GM10266 (cell line): Measurements from ENCODE around the gene UBB.
A peak's percentile ranks its signal among the peaks of the same experiment; 100 is the strongest.

Source experiments
- DNase-seq: peaks from one replicate; pipeline ENCODE4 v3.0.0; 2012; ENCODE audit errors: extremely low spot score
- TF ChIP-seq, protein P1 (sequence below): IDR thresholded peaks from 2 replicates; pipeline ENCODE4 v1.5.1; 2012; ENCODE audit warnings: mild to moderate bottlenecking, low read depth; ENCODE audit not compliant: control insufficient read depth, insufficient read depth; ENCODE audit errors: missing control alignments

The UBB gene

DNA sequence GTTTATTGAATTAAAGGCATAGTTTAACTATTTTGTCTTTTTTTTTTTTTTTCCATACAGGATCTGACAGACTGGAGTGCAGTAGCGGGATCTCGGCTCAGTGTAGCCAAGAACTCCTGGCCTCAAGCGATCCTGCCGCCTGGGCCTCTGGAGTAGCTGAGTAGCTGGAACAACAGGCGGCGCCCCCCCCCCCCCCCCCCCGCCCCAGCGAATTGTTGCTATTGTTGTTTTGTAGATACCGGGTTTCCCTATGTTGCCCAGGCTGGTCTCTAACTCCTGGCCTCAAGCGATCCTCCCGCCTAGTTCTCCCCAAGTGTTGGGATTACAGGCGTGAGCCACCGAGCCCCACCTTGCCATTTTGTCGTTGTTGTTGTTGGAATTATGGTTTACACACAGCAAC is 26.3 kb upstream of the UBB start:
- no peak for DNase-seq
- TF ChIP-seq, protein P1, sequence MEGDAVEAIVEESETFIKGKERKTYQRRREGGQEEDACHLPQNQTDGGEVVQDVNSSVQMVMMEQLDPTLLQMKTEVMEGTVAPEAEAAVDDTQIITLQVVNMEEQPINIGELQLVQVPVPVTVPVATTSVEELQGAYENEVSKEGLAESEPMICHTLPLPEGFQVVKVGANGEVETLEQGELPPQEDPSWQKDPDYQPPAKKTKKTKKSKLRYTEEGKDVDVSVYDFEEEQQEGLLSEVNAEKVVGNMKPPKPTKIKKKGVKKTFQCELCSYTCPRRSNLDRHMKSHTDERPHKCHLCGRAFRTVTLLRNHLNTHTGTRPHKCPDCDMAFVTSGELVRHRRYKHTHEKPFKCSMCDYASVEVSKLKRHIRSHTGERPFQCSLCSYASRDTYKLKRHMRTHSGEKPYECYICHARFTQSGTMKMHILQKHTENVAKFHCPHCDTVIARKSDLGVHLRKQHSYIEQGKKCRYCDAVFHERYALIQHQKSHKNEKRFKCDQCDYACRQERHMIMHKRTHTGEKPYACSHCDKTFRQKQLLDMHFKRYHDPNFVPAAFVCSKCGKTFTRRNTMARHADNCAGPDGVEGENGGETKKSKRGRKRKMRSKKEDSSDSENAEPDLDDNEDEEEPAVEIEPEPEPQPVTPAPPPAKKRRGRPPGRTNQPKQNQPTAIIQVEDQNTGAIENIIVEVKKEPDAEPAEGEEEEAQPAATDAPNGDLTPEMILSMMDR: no peak

DNA sequence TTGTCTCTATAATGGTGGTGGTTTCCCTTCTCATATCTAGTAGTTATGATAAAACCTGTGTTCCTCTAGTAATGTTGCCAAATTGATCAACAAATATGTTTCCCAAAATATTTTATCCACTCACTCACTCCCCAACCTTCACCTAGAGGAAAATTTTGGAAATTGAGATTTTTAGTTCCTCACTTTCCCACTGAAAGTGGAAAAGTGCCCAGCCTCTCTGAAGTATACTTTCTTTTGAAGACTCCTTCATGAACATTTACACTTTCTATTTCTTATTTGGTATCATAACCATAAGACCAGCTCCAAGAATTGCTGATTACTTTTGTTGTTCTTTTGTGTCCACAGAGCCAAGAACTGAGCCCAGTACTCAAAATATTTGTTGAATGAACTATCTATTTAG is 22.5 kb upstream of the UBB start:
- DNase-seq: no peak
- TF ChIP-seq, protein P1: no peak

DNA sequence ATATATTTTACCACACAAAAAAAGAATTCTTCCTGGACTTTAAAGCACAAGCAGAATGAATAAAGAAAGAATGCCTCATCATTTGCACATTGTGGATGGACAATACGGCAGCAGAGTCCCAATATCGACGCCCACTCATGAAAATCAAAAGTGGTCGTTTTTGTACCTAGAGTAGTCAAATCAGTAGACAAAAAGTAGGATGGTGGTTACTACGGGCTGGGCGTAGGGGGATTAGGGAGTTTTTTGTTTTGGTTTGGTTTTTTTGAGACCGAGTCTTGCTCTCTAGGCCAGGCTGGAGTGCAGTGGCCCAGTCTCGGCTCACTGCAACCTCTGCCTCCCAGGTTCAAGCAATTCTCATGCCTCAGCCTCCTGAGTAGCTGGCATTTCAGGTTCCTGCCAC is 19.0 kb upstream of the UBB start:
- no peak for DNase-seq
- TF ChIP-seq, protein P1: no peak

DNA sequence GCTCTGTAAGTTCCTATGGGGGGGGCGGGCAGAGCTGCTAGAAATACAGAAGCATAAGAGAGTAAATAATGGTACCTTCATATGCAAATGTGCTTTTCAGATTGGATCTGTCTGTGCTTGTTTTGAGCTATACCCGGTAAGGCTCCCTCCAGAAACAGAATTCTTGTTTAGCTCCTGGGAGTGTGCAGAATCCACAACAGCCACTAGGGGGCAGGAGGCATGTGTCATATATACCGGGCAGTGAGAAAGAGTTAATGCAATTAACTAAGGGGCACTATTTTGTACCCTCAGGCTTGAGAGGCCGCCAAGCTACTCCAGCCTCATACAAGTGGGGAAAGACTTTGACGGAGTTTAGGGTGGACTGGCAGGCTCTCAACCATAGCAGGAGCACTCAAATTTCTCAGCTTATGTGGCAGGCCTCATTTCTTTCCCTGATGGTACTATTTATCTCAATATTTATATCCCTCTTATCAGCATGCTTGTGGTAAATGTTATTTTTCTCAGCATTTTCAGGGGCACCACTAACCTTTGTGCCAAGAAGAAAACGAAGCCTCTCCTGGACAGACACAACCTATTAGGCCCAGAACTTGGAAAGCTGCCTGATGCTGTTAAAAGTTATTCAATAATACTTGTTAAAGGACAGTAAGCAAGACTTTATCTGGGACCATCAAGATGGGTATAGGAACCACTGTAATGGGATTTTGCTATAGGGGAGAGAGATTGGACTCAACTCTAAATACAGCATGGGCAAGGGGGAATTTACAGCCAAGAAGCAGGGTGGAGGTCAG is 16.9 kb upstream of the UBB start:
- TF ChIP-seq, protein P1: peak; percentile 96
- DNase-seq: peak; percentile 74

DNA sequence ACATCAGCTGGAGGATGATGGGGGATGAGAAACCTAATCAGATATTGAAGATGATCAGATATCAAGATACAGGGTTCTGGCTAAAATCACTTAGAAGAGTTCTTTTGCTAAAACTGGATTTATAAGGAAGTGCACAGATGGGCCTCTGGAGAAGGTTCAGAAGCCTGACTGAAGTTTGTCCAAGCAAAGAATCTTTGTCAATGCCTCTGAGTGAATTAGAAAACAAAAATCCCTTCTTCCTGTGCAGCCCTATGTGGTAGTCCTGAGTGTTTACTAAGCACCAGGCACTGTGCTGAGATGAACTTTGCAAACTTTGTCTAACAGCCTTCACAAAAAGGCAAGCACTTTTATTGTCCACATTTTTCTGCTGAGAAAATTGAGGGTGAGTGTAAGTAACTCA is 16.3 kb upstream of the UBB start:
- TF ChIP-seq, protein P1: no peak
- DNase-seq: no peak

DNA sequence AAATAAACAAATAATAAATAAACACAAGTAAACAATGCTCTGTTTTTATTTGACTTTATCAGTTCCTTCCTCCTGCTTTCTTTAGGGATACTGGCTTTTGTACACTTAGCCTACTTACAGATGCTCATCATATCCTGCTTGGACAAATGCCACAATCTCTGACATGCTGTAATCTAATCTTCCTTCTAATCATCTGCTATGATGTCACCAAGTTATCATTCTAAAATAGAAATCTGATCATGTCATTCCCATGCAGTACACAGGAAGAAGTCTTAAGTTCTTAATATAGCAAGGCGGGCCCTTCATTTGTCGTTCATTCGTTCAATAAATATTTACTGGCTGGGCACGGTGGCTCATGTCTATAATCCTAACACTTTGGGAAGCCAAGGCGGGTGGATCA is 9.1 kb upstream of the UBB start:
- TF ChIP-seq, protein P1: no peak
- no peak for DNase-seq

DNA sequence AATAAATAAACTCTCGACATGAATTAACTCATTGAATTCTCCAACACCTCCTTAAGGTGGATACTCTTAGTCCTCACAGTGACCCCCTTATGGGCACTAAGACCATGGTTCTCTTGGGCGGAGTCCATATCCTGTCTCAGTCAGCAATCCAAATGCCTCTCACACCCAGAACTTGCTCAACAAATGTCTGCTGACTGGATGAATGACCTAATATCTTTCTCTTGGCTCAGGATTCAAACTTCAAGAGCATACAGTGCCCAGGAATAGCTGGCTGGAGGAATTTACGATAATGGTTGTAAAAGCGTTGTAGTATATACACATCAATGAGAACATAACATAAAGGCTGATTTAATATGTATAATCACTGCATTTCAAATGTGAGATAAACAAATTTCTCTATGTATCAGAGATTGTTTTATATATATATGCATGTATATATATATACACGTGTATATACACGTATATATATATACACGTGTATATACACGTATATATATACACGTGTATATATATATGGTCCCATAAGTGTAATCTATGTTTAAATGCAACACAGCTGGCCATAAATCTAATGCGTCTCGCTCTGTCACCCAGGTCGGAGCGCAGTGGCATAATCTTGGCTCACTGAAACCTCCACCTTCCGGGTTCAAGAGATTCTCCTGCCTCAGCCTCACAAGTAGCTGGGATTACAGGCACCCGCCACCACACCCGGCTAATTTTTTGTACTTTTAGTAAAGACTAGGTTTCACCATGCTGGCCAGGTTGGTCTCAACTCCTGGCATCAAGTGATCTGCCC is 6.5 kb upstream of the UBB start:
- DNase-seq: no peak
- TF ChIP-seq, protein P1: no peak
